Globus pallidus (tissue), 1 donor: ENCODE results near the gene RNF225.
"Not testable (repeated sequence)": the region's sequence is repeated elsewhere in the genome, so short reads cannot be mapped to it uniquely, and the experiment has no call there.

Source experiments
- DNase-seq: peaks from one replicate; pipeline ENCODE4 v3.0.0-alpha.2; 2015; ENCODE audit warnings: low spot score

The RNF225 gene

DNA sequence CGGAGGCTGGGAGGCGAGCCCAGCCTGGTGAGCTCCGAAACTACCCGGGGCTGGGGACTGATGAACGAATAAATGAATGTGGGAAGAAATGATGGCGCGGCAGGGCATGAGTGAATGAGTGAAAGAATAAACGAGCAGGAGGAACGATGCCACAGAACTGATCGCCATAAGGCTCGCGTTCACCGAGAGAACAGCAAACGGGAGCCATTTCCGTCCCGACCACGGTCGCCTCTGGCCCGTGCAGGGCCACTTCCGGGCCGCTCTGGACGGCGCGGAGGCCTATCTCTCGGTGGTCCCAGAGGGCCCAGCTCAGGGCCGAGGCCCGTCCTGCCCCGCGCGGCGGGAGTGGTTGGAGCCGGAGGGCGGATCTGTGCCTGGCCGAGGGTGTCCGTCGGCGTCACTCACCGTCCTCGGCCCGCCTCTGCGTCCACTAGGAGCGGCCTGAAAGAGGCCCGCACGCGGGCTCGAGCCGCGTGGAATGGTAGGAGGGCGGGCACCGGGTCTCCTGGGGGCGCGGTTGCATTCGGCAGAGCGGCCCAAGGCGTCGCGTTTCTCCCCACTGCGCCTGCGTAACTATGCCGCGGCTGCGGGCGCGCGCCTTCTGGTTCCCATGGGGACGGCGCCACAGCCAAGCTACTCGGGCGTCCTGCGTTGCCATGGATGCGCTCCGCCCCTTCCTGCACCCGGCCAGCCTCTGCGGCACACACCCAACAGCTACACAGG, 33.0 kb upstream of the RNF225 start, which contains the start of gene ZNF497:
Gene ZNF497, minus strand, starts transcription at position 480 of the 723 bp plus-strand sequence. CDS start 5,116 bp downstream, outside the sequence.
- DNase-seq, result peak; percentile 97

DNA sequence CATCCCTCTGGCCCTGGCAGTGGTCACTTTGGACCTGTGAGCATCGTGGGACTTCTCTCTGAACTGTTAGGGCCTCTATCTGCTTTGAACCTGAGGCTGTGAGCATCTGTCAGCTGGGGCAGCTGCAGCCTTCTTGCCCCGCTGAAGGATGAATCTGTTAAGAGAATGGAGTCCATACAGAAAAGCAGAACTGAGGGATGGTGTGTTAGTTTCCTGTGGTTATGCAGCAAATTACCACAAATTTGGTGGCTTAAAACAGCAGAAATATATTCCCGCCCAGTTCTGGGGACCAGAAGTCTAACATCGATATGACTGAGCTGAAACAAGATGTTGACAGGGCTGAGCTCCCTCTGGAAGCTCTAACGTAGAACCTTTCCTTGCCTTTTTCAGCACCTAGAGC, 31.3 kb upstream of the RNF225 start:
- DNase-seq, result no peak

DNA sequence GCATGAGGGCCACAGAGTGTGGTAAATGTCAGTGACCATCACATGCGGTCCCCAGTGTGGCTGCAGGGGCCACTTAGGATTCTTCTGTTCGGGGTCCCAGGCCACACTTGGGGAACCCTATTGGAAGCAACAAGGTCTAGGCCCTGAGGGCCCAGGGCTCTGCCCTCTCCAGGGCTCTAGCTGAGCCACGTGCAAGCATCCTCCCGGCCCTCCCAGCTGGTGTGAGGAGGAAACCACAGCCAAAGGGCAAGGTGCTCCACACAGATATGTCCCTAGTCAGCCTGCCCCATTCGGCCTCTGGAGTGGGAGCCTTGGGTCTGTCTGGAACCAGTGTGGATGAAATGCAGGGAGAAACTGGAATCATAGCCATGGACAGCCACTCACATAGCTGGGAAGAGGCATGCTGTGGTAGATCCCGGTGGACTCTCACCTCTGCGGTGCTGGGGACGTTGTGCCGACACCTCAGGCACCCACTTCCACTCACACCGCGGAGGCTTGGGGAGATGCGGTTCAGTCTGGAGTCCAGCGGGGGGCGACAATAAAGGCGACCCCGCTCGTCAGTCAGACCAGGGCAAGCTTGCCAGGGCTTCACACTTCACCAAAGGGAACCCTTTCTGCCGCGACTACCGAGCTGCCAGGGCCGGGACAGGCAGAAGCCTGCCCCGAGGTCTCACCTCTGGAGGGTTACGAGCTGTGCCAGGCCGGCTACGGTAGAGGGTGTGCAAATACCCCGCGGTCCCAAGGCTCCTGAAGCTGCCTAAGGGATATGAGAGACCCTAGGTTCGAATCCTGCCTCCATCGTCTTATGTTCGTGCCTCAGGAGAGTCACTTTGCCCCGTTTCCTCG, 28.6 kb upstream of the RNF225 start:
- DNase-seq, result no peak

DNA sequence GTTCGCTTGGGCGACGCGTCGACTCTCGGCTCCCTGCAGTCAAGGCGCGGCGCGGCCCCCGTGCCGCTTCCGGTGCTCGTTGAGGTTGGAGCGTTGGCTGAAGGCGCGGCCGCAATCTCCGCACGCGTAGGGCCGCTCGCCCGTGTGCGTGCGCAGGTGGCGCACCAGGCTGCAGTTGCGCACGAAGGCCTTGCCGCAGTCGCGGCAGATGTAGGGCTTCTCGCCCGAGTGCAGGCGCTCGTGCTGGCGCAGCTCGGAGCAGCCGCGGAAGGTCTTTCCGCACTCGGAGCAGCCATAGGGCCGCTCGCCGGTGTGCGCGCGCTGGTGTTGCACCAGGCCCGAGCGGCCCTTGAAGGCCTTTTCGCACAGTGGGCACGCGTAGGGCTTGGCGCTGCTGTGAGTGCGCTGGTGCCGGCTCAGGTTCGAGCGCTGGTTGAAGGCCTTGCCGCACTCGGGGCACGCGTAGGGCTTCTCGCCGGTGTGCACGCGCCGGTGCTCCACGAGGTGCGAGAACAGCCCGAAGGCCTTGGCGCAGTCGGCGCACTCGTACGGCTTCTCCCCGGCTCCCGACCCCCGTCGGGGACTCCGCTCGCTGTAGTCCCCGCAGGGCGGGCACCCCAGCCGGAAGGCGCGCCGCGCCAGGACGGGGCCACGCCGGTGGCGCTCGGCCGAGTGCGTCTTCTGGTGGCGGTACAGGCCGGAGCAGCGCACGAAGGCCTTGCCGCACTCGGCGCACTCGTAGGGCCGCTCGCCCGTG, 27.6 kb upstream of the RNF225 start:
- DNase-seq, result no peak

DNA sequence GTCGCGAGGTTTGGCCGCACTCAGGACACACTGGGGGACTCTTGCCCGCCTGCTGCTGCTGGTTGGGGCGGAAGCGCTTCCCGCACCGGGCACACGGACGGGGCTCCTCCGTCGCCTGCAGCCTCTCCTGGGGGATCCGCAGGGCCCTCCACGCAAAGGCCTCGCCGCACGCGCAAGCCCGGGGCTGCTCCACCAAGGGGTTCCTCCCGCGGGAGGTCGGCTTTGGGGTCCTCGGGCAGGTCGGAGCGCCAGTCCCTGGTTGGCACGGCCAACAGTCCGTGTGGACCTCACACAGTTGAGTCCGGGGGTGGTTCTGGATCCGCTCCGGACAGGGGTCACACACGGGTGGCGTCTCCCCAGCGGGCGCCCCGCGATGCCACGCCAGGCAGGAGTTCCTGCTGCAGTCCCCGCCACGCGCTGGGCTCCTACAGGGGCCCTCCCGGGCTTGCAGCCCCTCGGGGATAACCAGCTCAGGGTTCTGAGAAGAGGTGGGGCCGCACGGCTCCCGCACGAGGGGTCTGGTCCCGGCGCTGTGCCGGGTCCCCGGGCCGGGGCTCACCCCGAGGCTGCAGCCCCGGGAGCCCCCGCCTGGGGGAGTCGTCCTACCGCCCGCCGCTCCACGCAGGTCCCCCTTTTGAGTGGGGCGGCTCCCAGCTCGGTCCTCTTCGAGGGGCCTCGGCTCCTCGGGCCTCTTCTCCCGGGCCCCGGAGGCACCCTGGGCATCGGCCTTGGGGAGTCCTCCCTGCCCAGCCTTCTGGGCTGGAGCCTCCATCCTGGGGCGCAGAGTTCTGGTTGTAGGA, 26.7 kb upstream of the RNF225 start:
- DNase-seq, result no peak

DNA sequence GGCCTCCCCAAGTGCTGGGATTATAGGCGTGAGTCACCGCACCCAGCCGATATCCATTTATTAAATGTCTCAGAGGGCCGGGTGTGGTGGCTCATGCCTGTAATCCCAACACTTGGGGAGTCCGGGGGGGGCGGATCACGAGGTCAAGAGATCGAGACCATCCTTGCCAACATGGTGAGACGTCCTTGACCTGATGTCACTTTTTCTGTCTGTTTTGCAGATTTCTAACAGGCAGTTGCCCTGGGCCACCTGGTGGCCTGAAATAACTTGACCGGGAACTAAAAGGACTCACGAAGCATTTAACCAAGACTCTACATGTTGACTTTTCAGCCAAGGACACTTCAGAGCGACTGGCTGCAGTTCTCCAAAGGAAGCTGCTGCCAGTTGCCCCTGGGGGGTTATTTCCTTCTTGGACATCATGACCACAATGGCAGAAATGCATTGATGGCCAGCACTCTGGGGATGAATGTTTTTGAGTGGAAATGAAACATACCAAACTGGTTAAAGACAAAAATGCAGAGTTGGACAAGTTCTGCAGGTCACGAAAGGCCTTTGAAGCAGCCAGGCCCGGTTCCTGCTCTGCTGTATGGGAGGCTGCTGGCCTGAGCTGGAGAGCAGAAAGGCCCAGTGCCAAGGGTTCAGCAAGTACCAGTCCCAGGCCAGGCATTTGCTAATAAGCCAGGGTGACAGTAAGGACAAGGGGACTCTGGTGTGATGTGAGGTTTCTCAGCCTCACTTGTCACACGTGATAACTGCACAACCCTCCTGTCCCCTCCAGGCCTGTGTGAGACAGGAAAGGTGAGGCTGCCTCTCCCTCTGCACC, 22.9 kb upstream of the RNF225 start:
- DNase-seq, result no peak

DNA sequence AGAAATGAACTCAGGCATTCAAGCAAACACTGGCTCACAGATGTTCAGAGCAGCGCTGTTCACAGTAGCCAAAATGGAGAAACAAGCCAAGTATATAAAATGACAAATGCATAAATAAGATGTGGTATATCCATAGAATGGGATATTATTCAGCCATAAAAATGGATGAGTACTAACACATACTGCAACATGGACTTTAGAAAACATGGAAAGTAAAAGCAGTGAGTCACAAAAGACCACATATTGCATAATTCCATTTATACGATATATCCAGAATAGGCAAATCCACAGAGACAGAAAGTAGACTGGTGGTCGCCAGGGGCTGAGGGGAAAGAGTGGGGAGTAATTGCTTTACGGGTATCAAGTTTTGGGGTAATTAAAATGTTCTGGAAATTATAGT, 21.3 kb upstream of the RNF225 start:
- no peak for DNase-seq

DNA sequence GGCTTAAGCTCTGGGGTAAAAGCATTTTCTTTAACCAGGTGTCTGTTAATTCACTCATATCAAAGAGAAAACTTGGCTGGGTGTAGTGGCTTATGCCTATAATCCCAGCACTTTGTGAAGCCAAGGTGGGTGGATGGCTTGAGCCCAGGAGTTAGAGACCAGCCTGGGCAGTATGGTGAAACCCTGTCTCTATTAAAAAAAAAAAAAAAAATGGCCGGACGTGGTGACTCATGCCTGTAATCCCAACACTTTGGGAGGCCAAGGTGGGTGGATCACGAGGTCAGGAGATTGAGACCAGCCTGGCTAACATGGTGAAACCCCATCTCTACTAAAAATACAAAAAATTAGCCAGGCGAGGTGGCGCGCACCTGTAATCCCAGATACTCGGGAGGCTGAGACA, 18.7 kb upstream of the RNF225 start:
- DNase-seq, result not testable (repeated sequence)

DNA sequence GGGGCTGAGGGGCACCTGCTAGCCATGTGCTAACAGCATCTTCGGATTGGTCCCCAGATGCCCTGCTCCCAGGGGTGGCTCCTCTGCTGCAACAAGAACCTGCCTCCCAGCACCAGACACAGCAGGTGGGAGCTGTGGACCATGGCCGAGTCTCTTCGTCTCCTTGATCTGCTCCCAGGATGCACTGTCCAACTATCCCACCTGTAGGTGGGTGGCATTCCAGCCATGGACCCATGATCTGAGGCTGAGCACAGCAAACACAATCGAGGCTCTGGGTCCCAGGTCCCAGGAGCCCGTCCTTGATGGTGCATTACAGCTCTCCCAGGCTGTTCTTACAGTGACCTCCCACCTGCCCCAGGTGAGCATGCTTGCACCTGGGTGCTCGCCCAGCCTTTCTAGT, 16.2 kb upstream of the RNF225 start:
- DNase-seq, result no peak

DNA sequence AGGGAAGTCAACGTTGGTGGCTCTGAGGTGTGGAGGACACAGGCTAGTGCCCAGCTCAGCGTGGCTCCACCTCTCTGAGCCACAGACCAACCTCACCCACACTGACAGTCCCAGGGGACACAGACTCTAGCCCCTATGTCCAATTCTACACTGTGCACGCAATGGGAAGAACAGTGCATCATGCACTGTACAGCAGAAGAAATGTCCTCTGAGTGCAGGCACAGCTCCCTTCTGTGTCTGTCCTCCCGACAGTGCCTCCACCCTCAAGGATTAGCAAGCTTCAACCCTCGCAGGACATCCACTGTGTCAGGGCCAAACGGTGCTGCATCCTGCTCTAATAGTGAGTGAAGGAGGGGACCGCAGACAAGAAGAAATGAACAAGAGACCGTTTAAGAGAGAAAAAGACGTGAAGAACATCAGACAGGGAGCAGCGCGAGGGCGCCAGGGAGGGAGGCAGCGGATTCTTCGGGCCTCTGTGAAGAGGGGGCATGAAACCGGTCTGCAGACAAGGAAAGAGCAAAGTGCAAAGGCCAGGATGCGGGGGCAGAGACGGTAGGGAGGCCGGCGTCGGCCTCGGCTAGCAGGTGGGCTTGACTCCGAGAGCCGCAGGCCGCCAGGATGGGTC, 15.3 kb upstream of the RNF225 start:
- DNase-seq, result no peak

DNA sequence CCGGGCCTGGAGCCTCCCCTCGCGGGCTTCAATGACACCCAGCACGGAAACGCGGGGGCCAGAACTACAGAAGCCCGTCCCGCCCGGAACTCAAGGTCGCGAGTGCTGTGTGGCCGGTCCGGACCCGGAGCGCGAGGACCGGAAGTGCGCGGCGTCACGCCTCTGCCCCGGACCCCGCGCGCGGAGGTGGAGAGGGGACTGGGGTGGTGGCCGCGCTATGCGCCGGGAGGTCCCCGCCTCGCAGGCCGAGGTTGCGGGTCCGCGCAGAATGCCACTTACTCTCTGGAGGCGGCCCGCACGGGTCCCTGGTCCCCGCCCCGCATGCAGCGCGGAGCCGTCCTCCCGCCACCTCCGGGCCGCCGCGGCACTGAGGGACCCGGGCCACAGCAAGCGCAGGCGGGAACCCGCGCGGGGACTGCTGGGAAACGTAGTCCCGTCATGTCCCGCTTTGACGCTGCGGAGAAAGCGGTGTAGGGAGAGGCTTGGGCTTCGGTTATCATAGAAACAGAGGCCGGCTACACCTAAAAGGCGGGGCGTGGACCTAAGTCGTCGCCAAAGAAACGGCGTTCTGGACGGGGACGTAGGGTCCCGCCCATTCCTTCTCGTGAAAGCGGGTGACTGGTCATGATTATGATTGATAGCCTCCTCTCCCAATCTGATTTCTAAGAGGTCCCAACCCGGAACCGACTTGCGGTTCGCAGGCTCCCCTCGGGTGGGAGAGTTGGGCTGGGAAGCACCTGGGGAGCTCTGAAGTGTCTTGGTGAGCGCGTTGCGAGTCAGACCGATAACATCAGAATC, 14.6 kb upstream of the RNF225 start, which contains the start of gene ZNF837:
Gene ZNF837, minus strand, starts transcription at position 369 of the 798 bp plus-strand sequence. CDS start 11,698 bp downstream, outside the sequence.
- peak; percentile 100 for DNase-seq

DNA sequence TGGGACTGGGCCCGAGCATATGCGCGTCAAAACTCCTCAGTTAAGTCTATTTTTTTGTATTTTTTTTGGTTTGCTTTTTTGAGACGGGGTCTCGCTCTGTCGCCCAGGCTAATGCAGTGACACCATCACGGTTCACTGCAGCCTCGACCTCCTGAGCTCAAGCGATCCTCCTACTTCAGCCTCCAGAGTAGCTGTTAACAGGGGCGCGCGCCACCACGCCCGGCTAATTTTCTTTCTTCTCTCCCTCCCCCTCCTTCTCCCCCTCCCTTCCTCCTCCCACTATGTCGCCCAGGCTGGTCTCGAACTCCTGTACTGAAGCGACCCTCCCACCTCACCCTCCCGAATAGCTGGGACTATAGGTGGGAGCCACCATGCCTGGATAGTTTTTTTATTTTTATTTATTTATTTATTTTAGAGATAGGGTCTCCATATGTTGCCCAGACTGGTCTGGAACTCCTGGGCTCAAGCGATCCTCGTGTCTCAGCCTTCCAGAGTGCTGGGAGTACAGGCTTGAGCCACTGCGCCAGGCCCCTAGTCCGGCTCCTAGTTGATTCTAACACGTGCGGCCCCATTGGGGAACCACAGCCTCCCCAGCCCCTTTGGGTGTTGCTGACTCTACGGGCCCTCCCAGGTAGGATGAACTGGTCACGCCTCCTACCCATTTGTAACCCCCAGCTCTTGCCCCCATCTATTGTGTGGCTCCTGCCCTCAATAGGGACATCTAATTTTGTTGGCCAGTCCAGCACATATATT, 13.8 kb upstream of the RNF225 start:
- no peak for DNase-seq

DNA sequence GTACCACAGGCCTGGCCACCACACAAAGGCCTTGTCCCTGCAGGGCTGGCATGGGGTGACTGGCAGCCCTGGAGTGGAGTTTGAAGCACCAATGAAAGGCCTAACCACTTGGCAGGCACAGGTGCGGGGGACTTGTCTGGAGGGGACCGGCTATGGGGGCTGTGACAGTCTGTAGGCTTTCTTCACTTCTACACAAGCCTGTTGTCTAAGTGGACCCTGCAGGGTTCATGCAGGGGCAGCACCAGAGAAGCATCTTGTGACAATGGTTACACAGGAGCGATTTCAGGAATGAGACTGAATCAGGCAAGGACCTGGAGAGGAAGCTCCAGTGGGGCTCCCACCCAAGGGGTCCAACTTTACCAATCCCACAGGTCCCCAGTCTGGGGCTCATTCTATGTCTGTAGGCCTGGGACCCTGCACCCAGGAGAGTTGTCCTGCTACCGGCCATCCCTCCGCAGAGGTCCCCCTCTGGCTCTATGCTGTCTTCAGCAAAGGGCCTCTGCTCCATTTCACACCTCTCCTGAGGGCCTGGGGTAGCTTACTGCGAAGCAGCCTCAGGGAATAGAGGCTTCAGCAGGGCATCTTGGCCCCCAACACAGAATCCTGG, 12.4 kb upstream of the RNF225 start:
- no peak for DNase-seq

DNA sequence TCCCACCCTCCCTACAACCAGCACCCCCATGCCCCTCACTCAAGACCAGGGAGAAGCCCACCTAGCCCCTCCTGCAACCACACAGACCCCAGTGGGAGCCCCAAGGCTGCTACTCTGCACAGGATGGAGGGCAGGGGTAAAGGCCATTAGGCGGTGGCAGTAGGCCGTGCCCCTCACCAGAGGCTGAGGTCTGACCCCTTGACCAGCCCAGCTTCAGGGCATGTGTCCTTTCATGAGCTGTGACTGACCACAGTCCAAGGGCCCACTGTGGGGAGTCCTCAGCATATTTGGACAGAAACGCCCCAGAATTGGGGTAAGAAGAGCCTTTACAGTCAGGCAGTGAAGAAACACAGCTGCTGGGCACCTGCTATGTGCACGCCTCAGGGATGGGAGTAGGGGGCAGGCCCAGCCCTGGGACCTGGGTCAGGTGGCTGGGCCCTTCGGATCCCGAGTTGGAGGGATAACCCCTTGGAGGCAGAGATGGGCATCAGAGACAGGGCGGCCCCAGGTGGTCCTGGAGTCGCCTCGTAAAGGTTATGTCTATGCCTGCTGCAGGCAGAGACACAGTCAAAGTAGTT, 10.1 kb upstream of the RNF225 start:
- DNase-seq, result no peak

DNA sequence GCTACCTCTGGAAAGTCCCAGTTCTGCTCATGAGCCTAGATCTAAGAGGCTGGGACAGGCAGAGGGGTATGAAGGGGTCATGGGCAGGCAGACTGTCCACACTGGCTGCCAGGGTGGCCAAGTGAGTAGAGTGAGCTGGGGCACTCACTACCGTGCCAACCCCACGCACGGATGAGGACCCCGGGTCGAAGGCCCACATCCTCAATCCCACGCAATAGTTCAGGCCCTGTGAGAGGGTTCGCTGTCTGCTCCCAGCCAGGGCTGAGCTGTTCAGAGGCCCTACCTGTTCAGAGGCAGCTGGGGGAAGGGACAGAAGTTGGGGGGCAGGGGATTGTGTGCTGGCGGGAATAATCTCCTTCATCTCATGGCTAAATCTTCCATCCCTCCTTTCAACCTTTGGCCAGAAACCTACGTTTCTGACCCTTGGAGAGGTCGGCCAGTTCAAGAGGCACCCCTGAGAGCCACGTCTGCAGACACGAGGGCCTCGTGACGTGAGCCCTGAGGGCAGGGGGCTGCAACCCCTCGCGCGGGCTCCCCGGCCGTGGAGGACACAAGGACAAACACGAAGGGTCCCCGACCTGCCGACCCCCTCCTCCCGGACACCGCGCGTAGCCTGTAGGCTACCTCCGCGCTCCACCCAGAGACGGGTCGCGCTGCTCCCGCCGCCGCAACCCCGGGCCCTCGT, 9.4 kb upstream of the RNF225 start:
- DNase-seq, result no peak

DNA sequence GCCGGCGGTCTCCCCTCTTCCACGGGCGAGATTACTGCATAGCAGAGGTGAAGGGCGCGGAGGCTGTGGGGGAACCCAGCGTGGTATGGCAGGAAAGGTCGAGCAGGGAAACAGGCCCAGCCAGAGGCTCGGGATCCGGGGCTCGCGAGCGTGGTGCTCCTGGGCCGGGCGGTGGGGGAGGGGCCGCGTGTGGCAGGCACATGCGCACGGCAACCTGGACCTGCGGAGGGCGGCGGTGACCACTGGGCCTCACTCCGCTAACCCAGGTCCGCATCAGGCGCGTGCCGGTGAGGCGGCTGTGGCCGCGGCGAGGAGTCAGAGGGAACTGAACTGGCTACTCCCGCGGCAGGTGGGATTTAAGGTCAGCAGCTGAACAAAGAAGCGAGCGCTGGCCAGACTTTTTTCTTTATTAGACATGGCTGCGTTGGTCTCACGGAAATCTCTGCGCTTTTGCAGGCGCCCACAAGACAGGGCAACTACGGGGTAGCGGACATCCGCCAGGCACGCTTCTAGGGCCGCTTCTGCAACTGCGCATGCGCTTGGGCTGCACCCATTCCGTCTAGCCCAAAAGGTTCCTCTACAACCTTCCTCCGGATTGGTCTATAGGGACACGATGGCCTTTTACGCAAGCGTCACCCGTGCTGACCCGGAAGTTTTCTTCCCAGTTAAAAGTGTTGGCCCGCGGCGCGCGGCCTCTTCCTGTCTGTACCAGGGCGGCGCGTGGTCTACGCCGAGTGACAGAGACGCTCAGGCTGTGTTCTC, 8.7 kb upstream of the RNF225 start, which contains the start of gene RPS5:
Gene RPS5, plus strand, starts transcription at position 694 of the 762 bp plus-strand sequence. CDS start 869 bp downstream, outside the sequence.
- peak; percentile 98 for DNase-seq
